OCI-LY3 (cell line): Measurements from ENCODE around the gene CEP44.
"Not testable (repeated sequence)": the region's sequence is repeated elsewhere in the genome, so short reads cannot be mapped to it uniquely, and the experiment has no call there.

Source experiments
- H2AFZ ChIP-seq: fragments of 200-600, 300-600 bp; shearing (Covaris generic); 2 replicates; pipeline ENCODE4 v1.6.0; 2014; ENCODE audit warnings: antibody characterized with exemption, low read depth, low read length
- H3K27ac ChIP-seq: fragments of 200-600, 300-600 bp; sonication (generic); 2 replicates; pipeline ENCODE4 v1.5.1; 2014; ENCODE audit warnings: mild to moderate bottlenecking, low read length, moderate library complexity, mixed read lengths
- H3K27me3 ChIP-seq: fragments of 200-600, 300-600 bp; sonication (generic); 2 replicates; pipeline ENCODE4 v1.6.1; 2014; ENCODE audit warnings: low read depth, low read length, mixed read lengths
- H3K36me3 ChIP-seq: fragments of 200-600, 300-600 bp; sonication (generic); replicated peaks from 2 replicates; pipeline ENCODE3; 2014; ENCODE audit warnings: low read depth, low read length, mixed read lengths
- H3K4me1 ChIP-seq: fragments of 300-600, 200-600 bp; sonication (generic); 2 replicates; pipeline ENCODE4 v1.6.1; 2014; ENCODE audit warnings: low read length, mixed read lengths
- H3K4me2 ChIP-seq: fragments of 200-600, 300-600 bp; sonication (generic); 2 replicates; pipeline ENCODE4 v1.6.1; 2014; ENCODE audit warnings: low read length, mixed read lengths
- H3K4me3 ChIP-seq: fragments of 300-600, 200-600 bp; sonication (generic); 2 replicates; pipeline ENCODE4 v1.5.1; 2014; ENCODE audit warnings: antibody characterized with exemption, mild to moderate bottlenecking, low read length, moderate library complexity
- H3K79me2 ChIP-seq: fragments of 300-600, 200-600 bp; shearing (Covaris generic); 2 replicates; pipeline ENCODE4 v1.6.1; 2014; ENCODE audit warnings: mild to moderate bottlenecking, low read length, mixed read lengths
- H3K9ac ChIP-seq: fragments of 300-600, 200-600 bp; shearing (Covaris generic); 2 replicates; pipeline ENCODE4 v1.6.0; 2014; ENCODE audit warnings: mild to moderate bottlenecking, low read length, moderate library complexity
- H3K9me3 ChIP-seq: fragments of 200-600, 300-600 bp; shearing (Covaris generic); 2 replicates; pipeline ENCODE4 v1.6.1; 2014; ENCODE audit warnings: low read length, mixed read lengths; ENCODE audit not compliant: insufficient read depth
- H4K20me1 ChIP-seq: fragments of 200-600, 300-600 bp; sonication (generic); 2 replicates; pipeline ENCODE4 v1.6.1; 2016; ENCODE audit warnings: low read length, mixed read lengths; ENCODE audit not compliant: insufficient read depth
- CTCF ChIP-seq: fragments of 200-600, 300-600 bp; sonication (generic); IDR thresholded peaks from 2 replicates; pipeline ENCODE4 v1.5.1; 2014; ENCODE audit warnings: antibody characterized with exemption, low read length, low read depth
- EZH2phosphoT487 ChIP-seq: fragments of 200-600 bp; shearing (Covaris generic); IDR thresholded peaks from 2 replicates; pipeline ENCODE4 v1.6.1; 2018; ENCODE audit warnings: antibody characterized with exemption, mixed run types, low read depth

Gene CEP44

GRCh38 chr4:174260099-174260498, 23.6 kb upstream of the CEP44 start:
- H3K4me2 ChIP-seq: peak overlapping the region; percentile 63
- H3K4me3 ChIP-seq: no peak overlapping the region
- no peaks in the 10 kb centered on the region for H3K9me3 ChIP-seq
- H3K4me1 ChIP-seq: peaks cover 55% of the 10 kb centered on the region
- no peaks in the 10 kb centered on the region for H3K27me3 ChIP-seq
- TF ChIP-seq CTCF: no peak
- TF ChIP-seq EZH2phosphoT487: no peak
- H2AFZ ChIP-seq: no peak overlapping the region
- H3K9ac ChIP-seq: no peak overlapping the region
- H4K20me1 ChIP-seq: no peaks in the 10 kb centered on the region
- no peaks in the 10 kb centered on the region for H3K36me3 ChIP-seq
- H3K27ac ChIP-seq: 0 out of 2 replicates have a peak overlapping the region, but pooled peaks have one; percentile 53
- peaks cover 2% of the 10 kb centered on the region; the same call in 1 of the 2 replicates for H3K79me2 ChIP-seq

- H3K79me2 ChIP-seq, H3K36me3 ChIP-seq, H4K20me1 ChIP-seq, H3K9me3 ChIP-seq, H3K27me3 ChIP-seq, H2AFZ ChIP-seq: not testable (repeated sequence)
- Histone ChIP-seq H3K27ac (peak overlapping the region; percentile 53), H3K4me3 (peak overlapping the region; percentile 43), H3K4me1 (peaks cover 67% of the 10 kb centered on the region), H3K4me2 (peak overlapping the region; percentile 63), H3K9ac (peak overlapping the region; percentile 23; the same call in 1 of the 2 replicates)
These were observed 22.3 kb upstream of the CEP44 start for GRCh38 chr4:174261432-174261831.

- no peak for TF ChIP-seq CTCF
- peak overlapping the region; percentile 41 for H3K4me2 ChIP-seq
- H3K9me3 ChIP-seq: no peaks in the 10 kb centered on the region
- no peaks in the 10 kb centered on the region for H3K27me3 ChIP-seq
- H3K36me3 ChIP-seq: no peaks in the 10 kb centered on the region
- peaks cover 76% of the 10 kb centered on the region for H3K4me1 ChIP-seq
- peaks cover 6% of the 10 kb centered on the region; the same call in 1 of the 2 replicates for H3K79me2 ChIP-seq
- H3K27ac ChIP-seq: 0 out of 2 replicates have a peak overlapping the region, but pooled peaks have one; percentile 2
- H3K9ac ChIP-seq: 0 out of 2 replicates have a peak overlapping the region, but pooled peaks have one; percentile 11
- no peaks in the 10 kb centered on the region for H4K20me1 ChIP-seq
- peak overlapping the region; percentile 15; the same call in 1 of the 2 replicates for H3K4me3 ChIP-seq
- no peak overlapping the region for H2AFZ ChIP-seq
These were observed 20.9 kb upstream of the CEP44 start for GRCh38 chr4:174262624-174263444.

GRCh38 chr4:174263445-174263736, 20.3 kb upstream of the CEP44 start:
- no peak overlapping the region for H3K27ac ChIP-seq
- H3K9me3 ChIP-seq: no peaks in the 10 kb centered on the region
- no peak overlapping the region for H2AFZ ChIP-seq
- no peak for TF ChIP-seq EZH2phosphoT487
- no peak for TF ChIP-seq CTCF
- peaks cover 76% of the 10 kb centered on the region for H3K4me1 ChIP-seq
- no peaks in the 10 kb centered on the region for H4K20me1 ChIP-seq
- peak overlapping the region; percentile 41 for H3K4me2 ChIP-seq
- H3K9ac ChIP-seq: 0 out of 2 replicates have a peak overlapping the region, but pooled peaks have one; percentile 11
- H3K27me3 ChIP-seq: no peaks in the 10 kb centered on the region
- H3K36me3 ChIP-seq: no peaks in the 10 kb centered on the region
- peaks cover 6% of the 10 kb centered on the region; the same call in 1 of the 2 replicates for H3K79me2 ChIP-seq
- H3K4me3 ChIP-seq: peak overlapping the region; percentile 15; the same call in 1 of the 2 replicates
